Stomach (tissue), 19 donors: Measurements from ENCODE around the gene DIDO1. TPM values are rescaled to one million over a fixed set of nuclear protein-coding genes. Genes with fewer than 3 reads are reported as not detected.

Source experiments
- DNase-seq, 2 donors: peaks; one replicate each; pipeline versions ENCODE4 v3.0.0 to v3.0.0-alpha.2; 2013 to 2019
- H3K27ac ChIP-seq, 5 donors: fragments of 200-600 bp in 4 of 5; sonication (generic) in 4 of 5; one replicate each; pipeline ENCODE4 v1.5.1; 2013 to 2019; ENCODE audit warnings: mild to moderate bottlenecking in 1 of 5, moderate library complexity in 1 of 5
- H3K27me3 ChIP-seq, 3 donors: fragments of 200-600 bp; sonication (generic); one replicate each; pipeline ENCODE4 v1.5.1; 2017 to 2019; ENCODE audit warnings: mixed run types in 1 of 3
- H3K36me3 ChIP-seq, 4 donors: fragments of 200-600 bp; sonication (generic); 1 replicate in 3 of 4; 2 replicates in 1 of 4; pipeline ENCODE4 v1.5.1; 2016 to 2019
- H3K4me1 ChIP-seq, 4 donors: fragments of 200-600 bp; sonication (generic); one replicate each; pipeline ENCODE4 v1.5.1; 2016 to 2019
- H3K4me3 ChIP-seq, 4 donors: fragments of 200-600 bp; sonication (generic) in 3 of 4; one replicate each; pipeline ENCODE4 v1.5.1; 2016 to 2019; ENCODE audit warnings: mild to moderate bottlenecking in 1 of 4
- H3K9me3 ChIP-seq, 4 donors: fragments of 200-600 bp; sonication (generic); one replicate each; pipeline ENCODE4 v1.5.1; 2016 to 2019
- EP300 ChIP-seq: sonication (generic); formaldehyde crosslinking; IDR thresholded peaks from one replicate; pipeline ENCODE4 v1.6.1; 2017; ENCODE audit warnings: antibody characterized with exemption
- POLR2A ChIP-seq, 4 donors: fragments of 450-650 bp; IDR thresholded peaks; one replicate each; pipeline ENCODE4 v1.6.1; 2016; ENCODE audit warnings: antibody characterized with exemption in 4 of 4, control low read depth in 2 of 4, mild to moderate bottlenecking in 1 of 4, moderate library complexity in 1 of 4
- POLR2AphosphoS5 ChIP-seq, 3 donors: sonication (generic); formaldehyde crosslinking; IDR thresholded peaks; one replicate each; pipeline ENCODE4 v1.6.1; 2016; ENCODE audit warnings: antibody characterized with exemption in 3 of 3
- WGBS, 5 donors: extraction: QIAGEN DNeasy Blood & Tissue Kit in 3 of 5; methylation state at CpG; one replicate each; pipeline versions ENCODE4 v1.1.5 to v1.1.7; 2013 to 2018; 5-methylcytosine and 5-hydroxymethylcytosine counted together
- intact Hi-C: fragments of 100-400 bp; cut with DNase I; formaldehyde crosslinking; loops from one replicate; pipeline ENCODE4 v1.15.1; 2023; ENCODE audit warnings: low total_unique reads
- long read RNA-seq, 10 donors: transcript quantifications; one replicate each; lab custom pipeline, GENCODE V29; 2026
- polyA plus RNA-seq, 3 donors: library from polyadenylated mRNA; stranded (reverse); fragments of 200-250 nt; gene quantifications; one replicate each; pipeline ENCODE4 v1.2.3, GENCODE V29; 2013
- total RNA-seq, 5 donors: library from RNA; depleted of rRNA; stranded (reverse); fragments of >200 nt; gene quantifications; one replicate each; pipeline versions ENCODE4 v1.1.0 to v1.2.3, GENCODE V29; 2014 to 2016
- TF ChIP-seq, protein P1 (sequence below), 7 experiments: fragments of 450-650 bp in 4 of 7; fragments of 200-600 bp in 3 of 7; sonication (generic) in 3 of 7; IDR thresholded peaks; one replicate each; pipeline ENCODE4 v1.5.1; 2016 to 2019; ENCODE audit warnings: antibody characterized with exemption in 7 of 7, control low read depth in 2 of 7, mild to moderate bottlenecking in 1 of 7
- donor health status: healthy with polysubstance abuse.
- donor health status: Bipolar disorder and iron deficiency.
- donor health status: healthy.

Gene DIDO1
- 100 to 1,000 TPM in 1 of 5 donors, 10 to 100 TPM in 4; 56.0 to 117 (median 74.2) TPM for total RNA-seq
- polyA plus RNA-seq: 10 to 100 TPM in 2 of 3 donors, 1 to 10 TPM in 1; 8.1 to 14.2 (median 14.1) TPM
- long read RNA-seq, donor 1, partial matches to known transcripts: 0 of 2 reads
- long read RNA-seq, donor 1, other reads (novel, unspliced or antisense): 0 of 2 reads
- long read RNA-seq, donor 2, transcript DIDO1-202 (6 exons, 2,707 nt): major isoform, 5 of 5 reads
- long read RNA-seq, donor 2, partial matches to known transcripts: 0 of 5 reads
- long read RNA-seq, donor 2, other reads (novel, unspliced or antisense): 0 of 5 reads
- long read RNA-seq, donor 3, partial matches to known transcripts: 0 of 2 reads
- long read RNA-seq, donor 3, other reads (novel, unspliced or antisense): 0 of 2 reads
- long read RNA-seq, donor 4: 0 reads
- long read RNA-seq, donor 5, partial matches to known transcripts: 0 of 5 reads
- long read RNA-seq, donor 5, other reads (novel, unspliced or antisense): 0 of 5 reads
- long read RNA-seq, donor 6, full-length matches to known transcripts: 9 of 187 reads
- long read RNA-seq, donor 6, partial matches to known transcripts: 178 of 187 reads
- long read RNA-seq, donor 6, other reads (novel, unspliced or antisense): 0 of 187 reads
- long read RNA-seq, donor 7, partial matches to known transcripts: 0 of 5 reads
- long read RNA-seq, donor 7, other reads (novel, unspliced or antisense): 0 of 5 reads
- long read RNA-seq, donor 8, partial matches to known transcripts: 0 of 4 reads
- long read RNA-seq, donor 8, other reads (novel, unspliced or antisense): 0 of 4 reads
- long read RNA-seq, donor 9, partial matches to known transcripts: 0 of 1 reads
- long read RNA-seq, donor 9, other reads (novel, unspliced or antisense): 0 of 1 reads
- long read RNA-seq, donor 10, full-length matches to known transcripts: 2 of 2 reads
- long read RNA-seq, donor 10, partial matches to known transcripts: 0 of 2 reads
- long read RNA-seq, donor 10, other reads (novel, unspliced or antisense): 0 of 2 reads

- H3K9me3 ChIP-seq: no peaks in the 10 kb centered on the region
- TF ChIP-seq POLR2A (IDR thresholded peaks at IDR 0.05) (peak in 1 of 4 donors; percentile 28), POLR2AphosphoS5 (IDR thresholded peaks at IDR 0.05) (peak; percentile 57 to 87 (median 82)), EP300 (no peak)
- TF ChIP-seq, protein P1, sequence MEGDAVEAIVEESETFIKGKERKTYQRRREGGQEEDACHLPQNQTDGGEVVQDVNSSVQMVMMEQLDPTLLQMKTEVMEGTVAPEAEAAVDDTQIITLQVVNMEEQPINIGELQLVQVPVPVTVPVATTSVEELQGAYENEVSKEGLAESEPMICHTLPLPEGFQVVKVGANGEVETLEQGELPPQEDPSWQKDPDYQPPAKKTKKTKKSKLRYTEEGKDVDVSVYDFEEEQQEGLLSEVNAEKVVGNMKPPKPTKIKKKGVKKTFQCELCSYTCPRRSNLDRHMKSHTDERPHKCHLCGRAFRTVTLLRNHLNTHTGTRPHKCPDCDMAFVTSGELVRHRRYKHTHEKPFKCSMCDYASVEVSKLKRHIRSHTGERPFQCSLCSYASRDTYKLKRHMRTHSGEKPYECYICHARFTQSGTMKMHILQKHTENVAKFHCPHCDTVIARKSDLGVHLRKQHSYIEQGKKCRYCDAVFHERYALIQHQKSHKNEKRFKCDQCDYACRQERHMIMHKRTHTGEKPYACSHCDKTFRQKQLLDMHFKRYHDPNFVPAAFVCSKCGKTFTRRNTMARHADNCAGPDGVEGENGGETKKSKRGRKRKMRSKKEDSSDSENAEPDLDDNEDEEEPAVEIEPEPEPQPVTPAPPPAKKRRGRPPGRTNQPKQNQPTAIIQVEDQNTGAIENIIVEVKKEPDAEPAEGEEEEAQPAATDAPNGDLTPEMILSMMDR (IDR thresholded peaks at IDR 0.05): peak in 5 of 7 experiments; percentile 22 to 86 (median 84)
- peaks cover 64 to 82% (median 76%) of the 10 kb centered on the region in 4 donors for H3K4me1 ChIP-seq
- H3K27me3 ChIP-seq: no peaks in the 10 kb centered on the region
- peak within 1 kb of the TSS; percentile 76 to 95 (median 93) for H3K4me3 ChIP-seq
- WGBS, 5 donors: 1 to 4% (median 1%) methylated on average over 45 to 92 of the region's 92 CpGs
- peak within 1 kb of the TSS; percentile 92 to 99 (median 98) for H3K27ac ChIP-seq
- no peaks in the 10 kb centered on the region for H3K36me3 ChIP-seq
- DNase-seq: peak; percentile 92 to 97
- intact Hi-C loops: no loop called here
Observed at GRCh38 chr20:62926229-62927127, at the start of gene DIDO1. Gene DIDO1, minus strand, starts transcription at chr20:62926505.

- TF ChIP-seq POLR2AphosphoS5 (IDR thresholded peaks at IDR 0.05) (no peak), EP300 (no peak), POLR2A (IDR thresholded peaks at IDR 0.05) (no peak)
- TF ChIP-seq, protein P1 (IDR thresholded peaks at IDR 0.05): no peak
- peaks cover 19 to 95% (median 87%) of the 10 kb centered on the region in 3 donors for H3K27me3 ChIP-seq
- H3K4me3 ChIP-seq: no peak overlapping the region
- no peaks in the 10 kb centered on the region for H3K36me3 ChIP-seq
- H3K9me3 ChIP-seq: no peaks in the 10 kb centered on the region
- no peak for DNase-seq
- intact Hi-C loops: no loop called here
- 60 to 74% (median 72%) methylated on average over 8 to 10 of the region's 10 CpGs for WGBS, 5 donors
- H3K27ac ChIP-seq: no peak overlapping the region
- peaks cover 7 to 22% (median 15%) of the 10 kb centered on the region in 4 donors for H3K4me1 ChIP-seq
Observed at GRCh38 chr20:62975251-62975760, 49.0 kb upstream of the DIDO1 start.

GRCh38 chr20:62972845-62973745 lies 46.8 kb upstream of the DIDO1 start:
- Histone ChIP-seq H3K4me3 (peak overlapping the region; percentile 19 to 39 (median 30)), H3K27me3 (peaks cover 19 to 93% (median 76%) of the 10 kb centered on the region in 3 donors), H3K4me1 (peaks cover 7 to 22% (median 15%) of the 10 kb centered on the region in 4 donors), H3K36me3 (no peaks in the 10 kb centered on the region), H3K9me3 (no peaks in the 10 kb centered on the region), H3K27ac (no peak overlapping the region)
- 9 to 25% (median 14%) methylated on average over 38 to 48 of the region's 48 CpGs for WGBS, 5 donors
- intact Hi-C loops: loop anchor here (2.0 kb wide), 1 partner anchor 36 kb away; no protein-coding TSS in a partner anchor
- DNase-seq: no peak
- no peak for TF ChIP-seq EP300
- TF ChIP-seq POLR2AphosphoS5 (IDR thresholded peaks at IDR 0.05): no peak
- TF ChIP-seq, protein P1 (IDR thresholded peaks at IDR 0.05): no peak
- TF ChIP-seq POLR2A (IDR thresholded peaks at IDR 0.05): no peak
